Progenitor cell of endocrine pancreas (in vitro differentiated cells): ENCODE measurements around the gene ERRFI1. TPM values are rescaled to one million over a fixed set of nuclear protein-coding genes. Genes with fewer than 3 reads are reported as not detected.
"Not testable (repeated sequence)": the region's sequence is repeated elsewhere in the genome, so short reads cannot be mapped to it uniquely, and the experiment has no call there.

ENCODE experiments used
- DNase-seq: peaks from one replicate; pipeline ENCODE4 v3.0.0; 2021; ENCODE audit warnings: low spot score; ENCODE audit not compliant: unreplicated experiment
- H3K27ac Mint-ChIP-seq: 2 replicates; pipeline ENCODE4 v1.8.0; 2021; ENCODE audit warnings: mild to moderate bottlenecking, moderate library complexity, mixed read lengths
- H3K27me3 Mint-ChIP-seq: 2 replicates; pipeline ENCODE4 v1.8.0; 2021; ENCODE audit warnings: mixed read lengths
- H3K36me3 Mint-ChIP-seq: 2 replicates; pipeline ENCODE4 v1.8.0; 2022; ENCODE audit warnings: mixed read lengths; ENCODE audit not compliant: insufficient read depth
- H3K4me1 Mint-ChIP-seq: 2 replicates; pipeline ENCODE4 v1.8.0; 2021; ENCODE audit warnings: low read depth, mixed read lengths
- H3K4me3 Mint-ChIP-seq: 2 replicates; pipeline ENCODE4 v1.8.0; 2021; ENCODE audit warnings: low read depth, mild to moderate bottlenecking, moderate library complexity, mixed read lengths
- H3K9me3 Mint-ChIP-seq: 2 replicates; pipeline ENCODE4 v1.8.0; 2021; ENCODE audit warnings: low read depth, mixed read lengths
- long read RNA-seq: library from polyadenylated mRNA; unstranded; transcript quantifications from one replicate; pipeline ENCODE4 v2.0.0, GENCODE V29; 2020
- total RNA-seq: library from RNA; stranded (reverse); gene quantifications from 2 replicates; pipeline ENCODE4 v1.2.1, GENCODE V29; 2021
- TF ChIP-seq, protein P1 (sequence below): fragments of 200-600 bp; sonication (generic); IDR thresholded peaks from one replicate; pipeline ENCODE4 v1.5.0; 2021; ENCODE audit warnings: antibody characterized with exemption, mild to moderate bottlenecking; ENCODE audit not compliant: unreplicated experiment

ERRFI1 gene, protein sequence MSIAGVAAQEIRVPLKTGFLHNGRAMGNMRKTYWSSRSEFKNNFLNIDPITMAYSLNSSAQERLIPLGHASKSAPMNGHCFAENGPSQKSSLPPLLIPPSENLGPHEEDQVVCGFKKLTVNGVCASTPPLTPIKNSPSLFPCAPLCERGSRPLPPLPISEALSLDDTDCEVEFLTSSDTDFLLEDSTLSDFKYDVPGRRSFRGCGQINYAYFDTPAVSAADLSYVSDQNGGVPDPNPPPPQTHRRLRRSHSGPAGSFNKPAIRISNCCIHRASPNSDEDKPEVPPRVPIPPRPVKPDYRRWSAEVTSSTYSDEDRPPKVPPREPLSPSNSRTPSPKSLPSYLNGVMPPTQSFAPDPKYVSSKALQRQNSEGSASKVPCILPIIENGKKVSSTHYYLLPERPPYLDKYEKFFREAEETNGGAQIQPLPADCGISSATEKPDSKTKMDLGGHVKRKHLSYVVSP
- total RNA-seq = 138 and 139 TPM in 2 replicates
- long read RNA-seq, transcript ERRFI1-201 (4 exons, 3,104 nt) = major isoform, 10 of 48 reads
- long read RNA-seq, partial matches to known transcripts = 5 of 48 reads
- long read RNA-seq, other reads (novel, unspliced or antisense) = 30 of 48 reads

DNA sequence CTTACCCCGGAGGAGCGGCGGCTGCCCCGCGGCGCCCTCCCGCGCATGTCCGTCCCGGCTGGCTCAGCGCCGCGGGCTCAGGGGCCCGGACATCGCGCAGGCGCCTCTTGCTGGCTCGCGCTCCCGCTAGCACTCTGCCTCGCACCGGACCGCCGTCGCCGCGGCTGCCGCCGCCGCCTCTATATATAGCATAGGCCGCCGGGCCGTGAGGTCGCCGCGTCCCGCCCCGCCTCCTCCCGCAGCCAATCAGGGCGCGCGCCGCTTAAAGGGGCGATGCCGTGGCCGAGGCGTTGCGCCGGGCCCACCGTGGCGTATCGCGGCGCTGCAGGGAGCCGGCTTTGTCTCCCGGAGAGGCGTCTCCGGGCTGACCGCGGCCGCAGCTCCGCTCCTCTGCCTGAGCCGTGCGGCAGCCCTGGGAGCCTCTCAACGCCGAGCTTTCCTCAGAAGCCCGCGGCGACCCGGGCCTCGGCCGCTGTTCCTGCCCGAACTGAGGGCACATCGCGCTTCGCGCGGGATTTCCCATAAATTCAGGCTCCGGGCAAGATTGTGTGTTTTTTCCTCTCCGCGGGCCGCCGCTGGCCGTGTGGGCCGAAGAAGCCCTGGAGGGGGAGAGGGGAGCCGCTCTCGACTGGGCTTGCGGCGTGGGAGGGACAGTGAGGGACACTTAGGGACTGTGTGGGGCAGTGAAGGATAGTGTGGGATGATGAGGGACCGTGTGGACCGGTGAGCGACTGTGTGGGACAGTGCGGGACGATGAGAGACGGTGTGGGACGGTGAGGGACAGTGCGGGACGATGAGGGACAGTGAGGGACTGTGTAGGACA, at the start of gene ERRFI1:
TSS of gene ERRFI1 (minus strand) at position 157 of the 823 bp plus-strand sequence. CDS start 10,690 bp downstream, outside the sequence.
- H3K27me3 Mint-ChIP-seq = no peaks in the 10 kb centered on the region
- H3K4me3 Mint-ChIP-seq = peak within 1 kb of the TSS; percentile 99
- no peaks in the 10 kb centered on the region for H3K9me3 Mint-ChIP-seq
- H3K4me1 Mint-ChIP-seq = peaks cover 54% of the 10 kb centered on the region
- peak; percentile 96 for DNase-seq
- peaks cover 1% of the 10 kb centered on the region for H3K36me3 Mint-ChIP-seq
- TF ChIP-seq, protein P1, sequence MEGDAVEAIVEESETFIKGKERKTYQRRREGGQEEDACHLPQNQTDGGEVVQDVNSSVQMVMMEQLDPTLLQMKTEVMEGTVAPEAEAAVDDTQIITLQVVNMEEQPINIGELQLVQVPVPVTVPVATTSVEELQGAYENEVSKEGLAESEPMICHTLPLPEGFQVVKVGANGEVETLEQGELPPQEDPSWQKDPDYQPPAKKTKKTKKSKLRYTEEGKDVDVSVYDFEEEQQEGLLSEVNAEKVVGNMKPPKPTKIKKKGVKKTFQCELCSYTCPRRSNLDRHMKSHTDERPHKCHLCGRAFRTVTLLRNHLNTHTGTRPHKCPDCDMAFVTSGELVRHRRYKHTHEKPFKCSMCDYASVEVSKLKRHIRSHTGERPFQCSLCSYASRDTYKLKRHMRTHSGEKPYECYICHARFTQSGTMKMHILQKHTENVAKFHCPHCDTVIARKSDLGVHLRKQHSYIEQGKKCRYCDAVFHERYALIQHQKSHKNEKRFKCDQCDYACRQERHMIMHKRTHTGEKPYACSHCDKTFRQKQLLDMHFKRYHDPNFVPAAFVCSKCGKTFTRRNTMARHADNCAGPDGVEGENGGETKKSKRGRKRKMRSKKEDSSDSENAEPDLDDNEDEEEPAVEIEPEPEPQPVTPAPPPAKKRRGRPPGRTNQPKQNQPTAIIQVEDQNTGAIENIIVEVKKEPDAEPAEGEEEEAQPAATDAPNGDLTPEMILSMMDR = no peak
- H3K27ac Mint-ChIP-seq = peak within 1 kb of the TSS; percentile 100

DNA sequence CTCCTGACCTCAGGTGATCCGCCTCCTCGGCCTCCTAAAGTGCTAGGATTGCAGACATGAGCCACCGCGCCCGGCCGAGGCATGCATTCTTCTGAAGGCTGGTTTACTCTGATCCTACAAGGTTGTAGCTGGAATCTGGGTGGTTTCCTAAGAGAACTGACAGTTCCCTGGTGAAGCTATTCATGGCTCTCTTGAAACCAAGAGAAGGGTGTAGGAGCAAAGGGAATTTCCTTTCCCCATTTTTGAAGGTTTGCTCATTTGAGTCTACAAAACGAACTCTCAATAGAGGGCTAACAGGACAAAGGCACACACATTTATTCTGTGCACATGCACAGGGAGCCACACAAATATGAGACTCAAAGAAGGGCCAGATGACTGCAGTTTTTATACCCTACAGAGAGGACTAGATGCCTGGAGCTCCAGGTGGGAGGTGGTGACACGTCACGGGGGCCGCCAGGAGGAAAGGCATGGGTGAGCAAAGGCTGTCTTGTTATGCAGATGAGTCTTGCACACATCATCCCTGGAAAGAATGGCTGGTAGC, 49.5 kb upstream of the ERRFI1 start:
- DNase-seq = no peak
- H3K36me3 Mint-ChIP-seq = no peaks in the 10 kb centered on the region
- peak overlapping the region; percentile 90 for H3K27ac Mint-ChIP-seq
- TF ChIP-seq, protein P1 = no peak
- no peaks in the 10 kb centered on the region for H3K27me3 Mint-ChIP-seq
- H3K4me3 Mint-ChIP-seq = no peak overlapping the region
- no peaks in the 10 kb centered on the region for H3K9me3 Mint-ChIP-seq
- H3K4me1 Mint-ChIP-seq = peaks cover 47% of the 10 kb centered on the region

DNA sequence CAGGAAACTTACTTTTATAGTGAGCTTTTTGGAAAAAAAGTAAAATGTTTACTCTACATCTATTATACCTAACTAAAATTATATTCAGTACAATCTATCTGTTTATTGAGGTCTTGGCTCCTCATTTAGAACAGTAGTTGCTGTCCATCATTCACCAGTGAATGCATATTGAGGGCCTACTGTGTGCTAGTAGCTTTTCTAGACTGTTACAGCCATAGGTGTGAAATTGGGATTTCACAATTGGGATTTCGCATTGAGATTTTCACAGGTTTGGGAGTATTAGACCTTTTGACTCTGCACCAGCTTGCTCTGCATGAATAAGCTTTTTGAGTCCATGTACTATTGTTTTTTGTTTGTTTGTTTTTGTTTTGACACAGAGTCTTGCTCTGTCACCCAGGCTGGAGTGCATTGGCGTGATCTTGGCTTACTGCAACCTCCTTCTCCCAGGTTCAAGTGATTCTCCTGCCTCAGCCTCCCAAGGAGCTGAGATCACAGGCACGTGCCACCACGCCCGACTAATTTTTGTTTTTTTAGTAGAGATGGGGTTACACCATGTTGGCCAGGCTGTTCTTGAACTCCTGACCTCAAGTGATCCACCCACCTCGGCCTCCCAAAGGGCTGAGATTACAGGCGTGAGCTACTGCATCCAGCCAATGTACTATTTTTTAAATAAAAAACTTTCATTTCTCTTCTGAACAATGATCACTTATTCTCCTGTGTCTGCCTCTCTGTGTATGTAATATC, 47.2 kb upstream of the ERRFI1 start:
- DNase-seq = no peak
- Mint-ChIP-seq H3K36me3 (no peaks in the 10 kb centered on the region), H3K4me3 (no peak overlapping the region), H3K4me1 (peaks cover 45% of the 10 kb centered on the region), H3K9me3 (peaks cover 2% of the 10 kb centered on the region), H3K27me3 (no peaks in the 10 kb centered on the region), H3K27ac (peak overlapping the region; percentile 49)
- TF ChIP-seq, protein P1 = no peak

DNA sequence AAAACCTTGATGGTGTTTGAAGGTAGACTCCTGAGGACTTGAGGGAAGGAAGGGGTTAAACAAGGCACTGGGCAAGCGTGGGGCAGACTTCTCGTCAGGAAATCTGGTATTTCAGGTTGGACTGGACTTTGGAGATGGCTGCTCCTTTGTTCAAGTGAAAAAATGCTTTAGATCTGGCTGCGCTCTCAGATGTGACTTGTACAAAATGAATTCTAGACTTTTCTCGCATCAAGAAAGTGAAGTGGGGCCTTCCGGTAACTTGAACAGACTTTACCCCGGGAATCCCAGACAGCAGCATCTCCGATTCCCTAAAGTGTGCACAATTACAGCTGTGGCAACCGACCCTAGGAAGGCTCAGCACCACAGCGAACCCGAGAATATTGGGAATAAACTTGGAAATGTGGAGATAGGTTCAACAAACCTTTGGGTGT, 44.3 kb upstream of the ERRFI1 start:
- Mint-ChIP-seq H3K4me3 (peak overlapping the region; percentile 69), H3K36me3 (peaks cover 2% of the 10 kb centered on the region), H3K9me3 (peaks cover 7% of the 10 kb centered on the region), H3K27me3 (no peaks in the 10 kb centered on the region), H3K27ac (peak overlapping the region; percentile 100), H3K4me1 (peaks cover 26% of the 10 kb centered on the region)
- peak; percentile 25 for DNase-seq
- TF ChIP-seq, protein P1 = no peak

DNA sequence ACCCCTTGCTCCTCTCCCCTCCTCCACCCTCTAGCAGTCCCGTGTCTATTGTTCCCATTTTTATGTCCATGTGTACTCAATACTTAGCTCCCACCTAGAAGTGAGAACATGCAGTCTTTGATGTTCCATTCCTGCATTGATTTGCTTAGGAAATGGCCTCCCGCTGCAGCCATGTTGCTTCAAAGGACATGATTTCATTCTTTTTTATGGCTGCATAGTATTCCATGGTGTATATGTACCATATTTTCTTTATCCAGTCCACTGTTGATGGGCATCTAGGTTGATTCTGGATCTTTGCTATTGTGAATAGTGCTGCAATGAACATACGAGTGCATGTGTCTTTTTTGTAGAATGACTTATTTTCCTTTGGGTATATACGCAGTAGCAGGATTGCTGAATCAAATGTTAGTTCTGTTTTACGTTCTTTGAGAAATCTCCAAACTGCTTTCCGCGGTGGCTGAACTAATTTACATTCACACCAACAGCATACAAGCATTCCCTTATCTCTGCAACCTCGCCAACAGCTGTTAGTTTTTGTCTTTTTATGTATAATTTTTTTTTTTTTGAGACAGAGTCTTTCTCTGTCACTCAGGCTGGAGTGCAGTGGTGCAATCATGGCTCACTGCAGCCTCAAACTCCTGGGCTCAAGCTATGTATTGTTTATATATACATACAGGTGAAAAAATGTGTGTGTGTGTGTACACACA, 43.7 kb upstream of the ERRFI1 start:
- H3K27me3 Mint-ChIP-seq, H3K9me3 Mint-ChIP-seq, H3K36me3 Mint-ChIP-seq, H3K4me3 Mint-ChIP-seq, DNase-seq: not testable (repeated sequence)
- Mint-ChIP-seq H3K4me1 (peaks cover 27% of the 10 kb centered on the region), H3K27ac (peak overlapping the region; percentile 100)
